Heart right ventricle (tissue), 16 donors: Measurements from ENCODE around the gene DSCAM. TPM values are rescaled to one million over a fixed set of nuclear protein-coding genes. Genes with fewer than 3 reads are reported as not detected.

Experiments used
- ATAC-seq, 8 donors: fragments of 200-7000 bp; cut with Tn5 transposase; one replicate each; pipeline ENCODE4 v1.9.1; 2020; ENCODE audit warnings: mild to moderate bottlenecking in 8 of 8, moderate library complexity in 8 of 8, moderate number of reproducible peaks in 1 of 8
- DNase-seq, 2 donors: peaks; one replicate each; pipeline ENCODE4 v3.0.0-alpha.2; 2020
- H3K27ac ChIP-seq, 10 donors: fragments of 200-600 bp; sonication (generic) in 2 of 10; one replicate each; pipeline versions ENCODE4 v1.5.0 to v1.8.0; 2020 to 2022; ENCODE audit warnings: mild to moderate bottlenecking in 3 of 10
- H3K27me3 ChIP-seq, 7 donors: fragments of 200-600 bp; one replicate each; pipeline ENCODE4 v1.8.0; 2021 to 2022; ENCODE audit warnings: mild to moderate bottlenecking in 2 of 7
- H3K36me3 ChIP-seq, 9 donors: fragments of 200-600 bp; sonication (generic) in 1 of 9; one replicate each; pipeline versions ENCODE4 v1.5.0 to v1.8.0; 2020 to 2022; ENCODE audit warnings: mild to moderate bottlenecking in 2 of 9
- H3K4me1 ChIP-seq, 9 donors: fragments of 200-600 bp; sonication (generic) in 1 of 9; one replicate each; pipeline versions ENCODE4 v1.5.0 to v1.8.0; 2020 to 2022; ENCODE audit warnings: mild to moderate bottlenecking in 4 of 9
- H3K4me3 ChIP-seq, 10 donors: fragments of 200-600 bp; sonication (generic) in 2 of 10; one replicate each; pipeline versions ENCODE4 v1.5.0 to v1.8.0; 2020 to 2022; ENCODE audit warnings: mild to moderate bottlenecking in 7 of 10, moderate library complexity in 2 of 10
- H3K9me3 ChIP-seq, 11 donors: fragments of 200-600 bp in 10 of 11; sonication (generic) in 2 of 11; one replicate each; pipeline versions ENCODE4 v1.5.0 to v1.8.0; 2013 to 2022; ENCODE audit warnings: mild to moderate bottlenecking in 2 of 11, control low read depth in 1 of 11, moderate library complexity in 1 of 11
- WGBS, 2 donors: extraction: QIAGEN DNeasy Blood & Tissue Kit; methylation state at CpG; one replicate each; pipeline ENCODE4 v1.1.7; 2013; ENCODE audit warnings: inconsistent platforms in 1 of 2; 5-methylcytosine and 5-hydroxymethylcytosine counted together
- intact Hi-C, 10 donors: fragments of 100-400 bp; cut with DNase I; formaldehyde crosslinking; loops; one replicate each; pipeline versions ENCODE4 v1.11.1 to v1.14.2; 2022
- polyA plus RNA-seq, 2 donors: library from polyadenylated mRNA; stranded (reverse); fragments of 200-250 nt; gene quantifications; one replicate each; pipeline ENCODE4 v1.2.3, GENCODE V29; 2013
- total RNA-seq, 10 donors: library from RNA; stranded (reverse); fragmentation: NEBNext Ultra II Directional in 3 of 10; extraction: Animal tissue kit (Norgen Biotek cat#: 25700) in 3 of 10; gene quantifications; one replicate each; pipeline versions ENCODE4 v1.2.1 to v1.2.4, GENCODE V29; 2021 to 2023
- TF ChIP-seq, protein P1 (sequence below), 9 donors: fragments of 200-600 bp; sonication (generic) in 2 of 9; IDR thresholded peaks; one replicate each; pipeline versions ENCODE4 v1.5.0 to v1.8.0; 2021 to 2022; ENCODE audit warnings: antibody characterized with exemption in 9 of 9, mild to moderate bottlenecking in 5 of 9, moderate library complexity in 1 of 9
- donor health status: Arrhythmogenic right ventricular cardiomyopathy.
- donor health status: ischemic (EF 13 %, LVEDD 7.1; RV severe dilation, severe dysfunction).
- donor health status: healthy with polysubstance abuse.
- donor health status: DM: no; HTN: yes; CAD: no.
- donor health status: DM: no; HTN: no; CAD: no.
- donor health status: ischemic (EF 25% LVEDD 6.9; RV normal size, moderate dysfunction).
- donor health status: ischemic (EF 25% LVEDD 5.7; RV mildly dilated, moderate dysfunction).
- donor health status: healthy.
- donor health status: DM: yes; HTN: yes; CAD: no.
- donor health status: Ischemic cardiomyopathy.
- donor health status: ischemic (EF 35%, LVEDD 5.7; RV mildly dilated, moderate dysfunction).
- donor health status: nonischemic (EF 11% LVEDD 7.7; RV severe dilation, severe dysfunction).
- donor health status: DM: yes; HTN: yes; CAD: no.
- donor health status: PGD.
- donor health status: ischemic (EF 29% LVEDD 5.4; RV normal size, mild dysfunction).
- donor health status: nonischemic (EF 23%, LVEDD 6.1; RV moderate dilation, normal function).

The DSCAM gene
- total and polyA plus RNA-seq, 12 donors: 0.03 to 0.04 TPM; not detected in 10

- intact Hi-C loops: no loop called here
- Histone ChIP-seq H3K27me3 (peaks cover 0 to 13% (median 0%) of the 10 kb centered on the region in 7 donors), H3K36me3 (no peaks in the 10 kb centered on the region), H3K4me1 (no peaks in the 10 kb centered on the region), H3K27ac (no peak overlapping the region), H3K4me3 (no peak overlapping the region), H3K9me3 (peaks cover 0 to 6% (median 0%) of the 10 kb centered on the region in 11 donors)
- DNase-seq (no peak), ATAC-seq (no peak)
- TF ChIP-seq, protein P1, sequence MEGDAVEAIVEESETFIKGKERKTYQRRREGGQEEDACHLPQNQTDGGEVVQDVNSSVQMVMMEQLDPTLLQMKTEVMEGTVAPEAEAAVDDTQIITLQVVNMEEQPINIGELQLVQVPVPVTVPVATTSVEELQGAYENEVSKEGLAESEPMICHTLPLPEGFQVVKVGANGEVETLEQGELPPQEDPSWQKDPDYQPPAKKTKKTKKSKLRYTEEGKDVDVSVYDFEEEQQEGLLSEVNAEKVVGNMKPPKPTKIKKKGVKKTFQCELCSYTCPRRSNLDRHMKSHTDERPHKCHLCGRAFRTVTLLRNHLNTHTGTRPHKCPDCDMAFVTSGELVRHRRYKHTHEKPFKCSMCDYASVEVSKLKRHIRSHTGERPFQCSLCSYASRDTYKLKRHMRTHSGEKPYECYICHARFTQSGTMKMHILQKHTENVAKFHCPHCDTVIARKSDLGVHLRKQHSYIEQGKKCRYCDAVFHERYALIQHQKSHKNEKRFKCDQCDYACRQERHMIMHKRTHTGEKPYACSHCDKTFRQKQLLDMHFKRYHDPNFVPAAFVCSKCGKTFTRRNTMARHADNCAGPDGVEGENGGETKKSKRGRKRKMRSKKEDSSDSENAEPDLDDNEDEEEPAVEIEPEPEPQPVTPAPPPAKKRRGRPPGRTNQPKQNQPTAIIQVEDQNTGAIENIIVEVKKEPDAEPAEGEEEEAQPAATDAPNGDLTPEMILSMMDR (IDR thresholded peaks at IDR 0.05): no peak
- whole genome bisulfite sequencing, 2 donors: 74 to 82% methylated on average over 3 of the region's 3 CpGs
These were observed 89.6 kb downstream of the DSCAM start for GRCh38 chr21:40757366-40757765.

GRCh38 chr21:40754466-40754865 lies 92.5 kb downstream of the DSCAM start:
- TF ChIP-seq, protein P1 (IDR thresholded peaks at IDR 0.05): no peak
- Histone ChIP-seq H3K4me1 (no peaks in the 10 kb centered on the region), H3K9me3 (no peaks in the 10 kb centered on the region), H3K27ac (no peak overlapping the region), H3K27me3 (peaks cover 0 to 13% (median 3%) of the 10 kb centered on the region in 7 donors), H3K4me3 (no peak overlapping the region), H3K36me3 (no peaks in the 10 kb centered on the region)
- intact Hi-C loops: no loop called here
- 33 to 40% methylated on average over 5 of the region's 5 CpGs for WGBS, 2 donors
- peak in 2 of 8 donors; percentile 41 to 88 for ATAC-seq
- peak in 1 of 2 donors; percentile 19 for DNase-seq

GRCh38 chr21:40753756-40754155 lies 93.2 kb downstream of the DSCAM start:
- Histone ChIP-seq H3K9me3 (no peaks in the 10 kb centered on the region), H3K36me3 (no peaks in the 10 kb centered on the region), H3K4me3 (no peak overlapping the region), H3K27me3 (peaks cover 0 to 13% (median 3%) of the 10 kb centered on the region in 7 donors), H3K27ac (no peak overlapping the region), H3K4me1 (no peaks in the 10 kb centered on the region)
- DNase-seq (no peak), ATAC-seq (peak in 1 of 8 donors; percentile 42)
- WGBS, 2 donors: 72 to 81% methylated on average over 8 of the region's 8 CpGs
- TF ChIP-seq, protein P1 (IDR thresholded peaks at IDR 0.05): no peak
- intact Hi-C loops: no loop called here

DNA sequence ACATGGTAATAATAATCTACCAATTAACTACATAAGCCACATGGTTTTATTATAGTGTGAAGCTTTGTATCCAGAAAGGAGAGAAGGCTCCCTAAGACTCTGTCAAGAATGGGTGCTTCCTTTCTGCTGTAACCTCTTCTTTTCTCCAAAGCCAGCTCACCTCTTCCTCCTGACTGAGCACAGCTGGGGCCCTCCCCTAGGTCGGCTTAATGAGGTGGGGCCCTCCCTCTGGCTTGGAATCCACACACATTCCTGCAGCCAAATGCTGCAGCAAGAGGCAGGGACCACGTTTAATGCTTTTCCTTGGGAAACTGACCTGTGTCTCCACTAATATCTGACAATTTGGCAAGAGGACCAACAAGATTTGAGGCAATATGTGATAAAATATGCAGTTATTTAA lies 94.8 kb downstream of the DSCAM start:
- no peaks in the 10 kb centered on the region for H3K4me1 ChIP-seq
- WGBS, 2 donors: 27 to 28% methylated on average over 2 of the region's 2 CpGs
- no peaks in the 10 kb centered on the region for H3K36me3 ChIP-seq
- H3K27me3 ChIP-seq: peaks cover 0 to 11% (median 3%) of the 10 kb centered on the region in 7 donors
- ATAC-seq (no peak), DNase-seq (no peak)
- intact Hi-C loops: no loop called here
- H3K9me3 ChIP-seq: no peaks in the 10 kb centered on the region
- TF ChIP-seq, protein P1 (IDR thresholded peaks at IDR 0.05): no peak
- no peak overlapping the region for H3K27ac ChIP-seq
- H3K4me3 ChIP-seq: no peak overlapping the region
